HL-60 (cell line): ENCODE measurements around the gene SOCS7.
"Not testable (repeated sequence)": the region's sequence is repeated elsewhere in the genome, so short reads cannot be mapped to it uniquely, and the experiment has no call there.

Experiments
- DNase-seq, 2 experiments: peaks; one replicate each; pipeline ENCODE4 v3.0.0-alpha.2; 2010 to 2020; ENCODE audit warnings: low read depth in 1 of 2, low spot score in 1 of 2
- H3K27ac ChIP-seq: fragments of 250-450 bp; sonication (Bioruptor Pico); replicated peaks from 2 replicates; pipeline ENCODE4 v1.5.1; 2020; ENCODE audit warnings: mild to moderate bottlenecking, moderate library complexity
- H3K27me3 ChIP-seq: fragments of 250-450 bp; sonication (Bioruptor Pico); 2 replicates; pipeline ENCODE4 v1.5.1; 2021; ENCODE audit warnings: mild to moderate bottlenecking, moderate library complexity; ENCODE audit not compliant: insufficient read depth, poor library complexity, severe bottlenecking
- H3K4me3 ChIP-seq: replicated peaks from 2 replicates; pipeline ENCODE4 v1.5.1; 2011; ENCODE audit warnings: mild to moderate bottlenecking, control low read depth, low read length; ENCODE audit not compliant: insufficient read depth
- CTCF ChIP-seq: IDR thresholded peaks from one replicate; pipeline ENCODE4 v1.5.1; 2011; ENCODE audit warnings: low read length, control low read depth, inconsistent platforms; ENCODE audit not compliant: insufficient read depth
- GABPA ChIP-seq: IDR thresholded peaks from 2 replicates; pipeline ENCODE4 v1.6.1; 2012; ENCODE audit warnings: low read depth
- POLR2AphosphoS5 ChIP-seq: IDR thresholded peaks from 2 replicates; pipeline ENCODE4 v1.6.1; 2012; ENCODE audit warnings: low read depth
- REST ChIP-seq: IDR thresholded peaks from 2 replicates; pipeline ENCODE4 v1.6.1; 2012; ENCODE audit warnings: low read depth; ENCODE audit not compliant: insufficient replicate concordance
- SPI1 ChIP-seq: IDR thresholded peaks from 2 replicates; pipeline ENCODE4 v1.6.1; 2012; ENCODE audit warnings: low read depth, mild to moderate bottlenecking, borderline replicate concordance

The SOCS7 gene

GRCh38 chr17:38436386-38436785, 84.7 kb downstream of the SOCS7 start:
- Histone ChIP-seq H3K4me3 (no peak overlapping the region), H3K27me3 (no peaks in the 10 kb centered on the region), H3K27ac (no peak overlapping the region)
- no peak for TF ChIP-seq GABPA
- no peak for DNase-seq

- not testable (repeated sequence) for H3K27ac ChIP-seq, H3K27me3 ChIP-seq, DNase-seq, H3K4me3 ChIP-seq
Observed at GRCh38 chr17:38437313-38437712, 85.7 kb downstream of the SOCS7 start.

GRCh38 chr17:38439436-38439835, 87.8 kb downstream of the SOCS7 start:
- TF ChIP-seq REST: no peak
- TF ChIP-seq POLR2AphosphoS5: no peak
- TF ChIP-seq CTCF: no peak
- no peak for TF ChIP-seq SPI1
- DNase-seq: no peak
- Histone ChIP-seq H3K27ac (no peak overlapping the region), H3K4me3 (no peak overlapping the region), H3K27me3 (no peaks in the 10 kb centered on the region)

GRCh38 chr17:38440614-38441397, 89.2 kb downstream of the SOCS7 start:
- no peak for DNase-seq
- Histone ChIP-seq H3K27me3 (no peaks in the 10 kb centered on the region), H3K4me3 (no peak overlapping the region), H3K27ac (no peak overlapping the region)
- TF ChIP-seq REST: no peak
- TF ChIP-seq CTCF: no peak
- no peak for TF ChIP-seq SPI1
- TF ChIP-seq GABPA: no peak
- TF ChIP-seq POLR2AphosphoS5: no peak

- DNase-seq: no peak
- H3K27me3 ChIP-seq: no peaks in the 10 kb centered on the region
- no peak for TF ChIP-seq SPI1
- TF ChIP-seq POLR2AphosphoS5: no peak
- no peak overlapping the region for H3K27ac ChIP-seq
- H3K4me3 ChIP-seq: no peak overlapping the region
Observed at GRCh38 chr17:38441429-38442061, 89.9 kb downstream of the SOCS7 start.
